Thyroid gland (tissue), 4 donors: Measurements from ENCODE around the gene COL26A1. TPM values are rescaled to one million over a fixed set of nuclear protein-coding genes. Genes with fewer than 3 reads are reported as not detected.

Experiments
- DNase-seq, 2 donors: peaks; one replicate each; pipeline ENCODE4 v3.0.0-alpha.2; 2019
- H3K27ac ChIP-seq, 3 donors: fragments of 200-600 bp; sonication (generic); 1 replicate in 2 of 3; 2 replicates in 1 of 3; pipeline ENCODE4 v1.5.1; 2016 to 2019; ENCODE audit warnings: mild to moderate bottlenecking in 1 of 3, moderate library complexity in 1 of 3
- H3K27me3 ChIP-seq: fragments of 200-600 bp; sonication (generic); one replicate; pipeline ENCODE4 v1.5.1; 2019
- H3K36me3 ChIP-seq, 2 donors: fragments of 200-600 bp; sonication (generic); one replicate each; pipeline ENCODE4 v1.5.1; 2016 to 2019
- H3K4me1 ChIP-seq, 2 donors: fragments of 200-600 bp; sonication (generic); one replicate each; pipeline ENCODE4 v1.5.1; 2017 to 2019
- H3K4me3 ChIP-seq, 3 donors: fragments of 200-600 bp; sonication (generic); replicated peaks in 1 of 3; 1 replicate in 2 of 3; 2 replicates in 1 of 3; pipeline ENCODE4 v1.5.1; 2016; ENCODE audit warnings: mild to moderate bottlenecking in 1 of 3
- H3K9me3 ChIP-seq: fragments of 200-600 bp; sonication (generic); one replicate; pipeline ENCODE4 v1.5.1; 2017
- POLR2A ChIP-seq, 2 donors: fragments of 450-650 bp; IDR thresholded peaks; one replicate each; pipeline ENCODE4 v1.6.1; 2017; ENCODE audit warnings: antibody characterized with exemption in 2 of 2, mild to moderate bottlenecking in 2 of 2, moderate library complexity in 1 of 2
- WGBS, 2 donors: methylation state at CpG; one replicate each; pipeline ENCODE4 v1.1.5; 2017; 5-methylcytosine and 5-hydroxymethylcytosine counted together
- intact Hi-C: fragments of 100-400 bp; cut with DNase I; formaldehyde crosslinking; loops from one replicate; pipeline ENCODE4 v1.15.1; 2023
- total RNA-seq, 4 donors: library from RNA; depleted of rRNA; stranded (reverse); fragments of >200 nt; gene quantifications; one replicate each; pipeline ENCODE4 v1.2.3, GENCODE V29; 2016
- TF ChIP-seq, protein P1 (sequence below), 6 experiments: fragments of 200-600 bp in 3 of 6; fragments of 450-650 bp in 3 of 6; sonication (generic) in 3 of 6; IDR thresholded peaks; one replicate each; pipeline ENCODE4 v1.5.1; 2016 to 2019; ENCODE audit warnings: antibody characterized with exemption in 6 of 6, mild to moderate bottlenecking in 2 of 6, inconsistent platforms in 1 of 6, moderate library complexity in 1 of 6

COL26A1 gene
- total RNA-seq, 4 donors from 2014 or later: not detected

GRCh38 chr7:101457001-101457750 is 94.5 kb downstream of the COL26A1 start:
- Histone ChIP-seq H3K27me3 (no peaks in the 10 kb centered on the region), H3K36me3 (no peaks in the 10 kb centered on the region), H3K4me1 (no peaks in the 10 kb centered on the region), H3K4me3 (no peak overlapping the region), H3K27ac (no peak overlapping the region), H3K9me3 (no peaks in the 10 kb centered on the region)
- WGBS, 2 donors: 74 to 84% methylated on average over 6 of the region's 6 CpGs
- DNase-seq: no peak
- TF ChIP-seq, protein P1, sequence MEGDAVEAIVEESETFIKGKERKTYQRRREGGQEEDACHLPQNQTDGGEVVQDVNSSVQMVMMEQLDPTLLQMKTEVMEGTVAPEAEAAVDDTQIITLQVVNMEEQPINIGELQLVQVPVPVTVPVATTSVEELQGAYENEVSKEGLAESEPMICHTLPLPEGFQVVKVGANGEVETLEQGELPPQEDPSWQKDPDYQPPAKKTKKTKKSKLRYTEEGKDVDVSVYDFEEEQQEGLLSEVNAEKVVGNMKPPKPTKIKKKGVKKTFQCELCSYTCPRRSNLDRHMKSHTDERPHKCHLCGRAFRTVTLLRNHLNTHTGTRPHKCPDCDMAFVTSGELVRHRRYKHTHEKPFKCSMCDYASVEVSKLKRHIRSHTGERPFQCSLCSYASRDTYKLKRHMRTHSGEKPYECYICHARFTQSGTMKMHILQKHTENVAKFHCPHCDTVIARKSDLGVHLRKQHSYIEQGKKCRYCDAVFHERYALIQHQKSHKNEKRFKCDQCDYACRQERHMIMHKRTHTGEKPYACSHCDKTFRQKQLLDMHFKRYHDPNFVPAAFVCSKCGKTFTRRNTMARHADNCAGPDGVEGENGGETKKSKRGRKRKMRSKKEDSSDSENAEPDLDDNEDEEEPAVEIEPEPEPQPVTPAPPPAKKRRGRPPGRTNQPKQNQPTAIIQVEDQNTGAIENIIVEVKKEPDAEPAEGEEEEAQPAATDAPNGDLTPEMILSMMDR (IDR thresholded peaks at IDR 0.05): no peak
- TF ChIP-seq POLR2A (IDR thresholded peaks at IDR 0.05): no peak
- intact Hi-C loops: no loop called here

GRCh38 chr7:101465131-101465530 is 102.5 kb downstream of the COL26A1 start:
- Histone ChIP-seq H3K4me1 (no peaks in the 10 kb centered on the region), H3K9me3 (no peaks in the 10 kb centered on the region), H3K27ac (no peak overlapping the region), H3K27me3 (no peaks in the 10 kb centered on the region), H3K36me3 (no peaks in the 10 kb centered on the region), H3K4me3 (no peak overlapping the region)
- TF ChIP-seq POLR2A (IDR thresholded peaks at IDR 0.05): no peak
- TF ChIP-seq, protein P1 (IDR thresholded peaks at IDR 0.05): no peak
- 91 to 95% methylated on average over 5 of the region's 5 CpGs for WGBS, 2 donors
- intact Hi-C loops: no loop called here
- DNase-seq: no peak

- WGBS, 2 donors: 67 to 80% methylated on average over 9 of the region's 9 CpGs
- intact Hi-C loops: no loop called here
- Histone ChIP-seq H3K27me3 (no peaks in the 10 kb centered on the region), H3K27ac (no peak overlapping the region), H3K9me3 (no peaks in the 10 kb centered on the region), H3K36me3 (no peaks in the 10 kb centered on the region), H3K4me1 (no peaks in the 10 kb centered on the region), H3K4me3 (no peak overlapping the region)
- TF ChIP-seq, protein P1 (IDR thresholded peaks at IDR 0.05): no peak
- TF ChIP-seq POLR2A (IDR thresholded peaks at IDR 0.05): no peak
- DNase-seq: no peak
Observed at GRCh38 chr7:101465576-101466196, 103.0 kb downstream of the COL26A1 start.

- H3K9me3 ChIP-seq: no peaks in the 10 kb centered on the region
- H3K27me3 ChIP-seq: no peaks in the 10 kb centered on the region
- intact Hi-C loops: no loop called here
- no peak overlapping the region for H3K4me3 ChIP-seq
- TF ChIP-seq, protein P1 (IDR thresholded peaks at IDR 0.05): no peak
- no peak for TF ChIP-seq POLR2A (IDR thresholded peaks at IDR 0.05)
- H3K27ac ChIP-seq: no peak overlapping the region
- peak; percentile 33 to 61 for DNase-seq
- 19 to 25% methylated on average over 6 of the region's 6 CpGs for WGBS, 2 donors
- H3K4me1 ChIP-seq: no peaks in the 10 kb centered on the region
- no peaks in the 10 kb centered on the region for H3K36me3 ChIP-seq
Observed at GRCh38 chr7:101466871-101467270, 104.2 kb downstream of the COL26A1 start.
